Endometrium (tissue), 2 donors: ENCODE measurements around the gene SYNJ2.

Experiments used
- FAIRE-seq: peaks from 2 replicates; lab custom pipeline; 2012; peaks lifted over from hg19 to GRCh38; lab: Jason Lieb, UNC
- donor health status: control.
- donor health status: control.

The SYNJ2 gene

GRCh38 chr6:158081657-158081935 is 99.9 kb downstream of the SYNJ2 start:
- no peak for FAIRE-seq

- no peak for FAIRE-seq
Observed at GRCh38 chr6:158083455-158084325, 102.0 kb downstream of the SYNJ2 start.

GRCh38 chr6:158085261-158086053 is 103.8 kb downstream of the SYNJ2 start:
- FAIRE-seq: no peak

- no peak for FAIRE-seq
Observed at GRCh38 chr6:158086054-158086503, 104.4 kb downstream of the SYNJ2 start.

GRCh38 chr6:158086504-158087223 is 105.0 kb downstream of the SYNJ2 start:
- FAIRE-seq: no peak

GRCh38 chr6:158087224-158087867 is 105.7 kb downstream of the SYNJ2 start:
- no peak for FAIRE-seq

GRCh38 chr6:158092806-158093205 is 111.1 kb downstream of the SYNJ2 start:
- no peak for FAIRE-seq

GRCh38 chr6:158095031-158095430 is 113.4 kb downstream of the SYNJ2 start:
- no peak for FAIRE-seq

- FAIRE-seq: no peak
Observed at GRCh38 chr6:158095671-158096070, 114.0 kb downstream of the SYNJ2 start.

- no peak for FAIRE-seq
Observed at GRCh38 chr6:158103228-158103627, 121.6 kb downstream of the SYNJ2 start.

- no peak for FAIRE-seq
Observed at GRCh38 chr6:158104696-158105095, 123.0 kb downstream of the SYNJ2 start.

- no peak for FAIRE-seq
Observed at GRCh38 chr6:158109748-158110147, 128.1 kb downstream of the SYNJ2 start.

- FAIRE-seq: no peak
Observed at GRCh38 chr6:158110986-158111385, 129.3 kb downstream of the SYNJ2 start.

GRCh38 chr6:158111987-158112386 is 130.3 kb downstream of the SYNJ2 start:
- FAIRE-seq: no peak

- no peak for FAIRE-seq
Observed at GRCh38 chr6:158113802-158114201, 132.1 kb downstream of the SYNJ2 start.

GRCh38 chr6:158115102-158115501 is 133.4 kb downstream of the SYNJ2 start:
- FAIRE-seq: no peak

GRCh38 chr6:158115508-158115907 is 133.8 kb downstream of the SYNJ2 start:
- FAIRE-seq: no peak

GRCh38 chr6:158118886-158119285 is 137.2 kb downstream of the SYNJ2 start:
- no peak for FAIRE-seq

GRCh38 chr6:158121335-158121734 is 139.7 kb downstream of the SYNJ2 start:
- no peak for FAIRE-seq

- FAIRE-seq: no peak
Observed at GRCh38 chr6:158122048-158122447, 140.4 kb downstream of the SYNJ2 start.

GRCh38 chr6:158124288-158124687 is 142.6 kb downstream of the SYNJ2 start:
- FAIRE-seq: no peak

- FAIRE-seq: no peak
Observed at GRCh38 chr6:158125271-158125670, 143.6 kb downstream of the SYNJ2 start.
